Measurements from ENCODE around the gene KCNJ18.
"Not testable (repeated sequence)": the region's sequence is repeated elsewhere in the genome, so short reads cannot be mapped to it uniquely, and the experiment has no call there.

The KCNJ18 gene

GRCh38 chr17:21705021-21705601, 12.8 kb downstream of the KCNJ18 start:
- DNase-seq, result no peak

- not testable (repeated sequence) for DNase-seq
These were observed 13.4 kb downstream of the KCNJ18 start for GRCh38 chr17:21705746-21706145.

GRCh38 chr17:21706546-21706945, 14.2 kb downstream of the KCNJ18 start:
- DNase-seq, result not testable (repeated sequence)

GRCh38 chr17:21707131-21707530, 14.8 kb downstream of the KCNJ18 start:
- not testable (repeated sequence) for DNase-seq

- DNase-seq, result not testable (repeated sequence)
These were observed 15.6 kb downstream of the KCNJ18 start for GRCh38 chr17:21707711-21708611.

- DNase-seq, result not testable (repeated sequence)
These were observed 16.6 kb downstream of the KCNJ18 start for GRCh38 chr17:21708612-21709535.

- DNase-seq, result not testable (repeated sequence)
These were observed 17.7 kb downstream of the KCNJ18 start for GRCh38 chr17:21709994-21710393.

- not testable (repeated sequence) for DNase-seq
These were observed 18.2 kb downstream of the KCNJ18 start for GRCh38 chr17:21710486-21710885.

- DNase-seq, result no peak
These were observed 18.9 kb downstream of the KCNJ18 start for GRCh38 chr17:21711182-21711581.

GRCh38 chr17:21713020-21713419, 20.7 kb downstream of the KCNJ18 start:
- DNase-seq, result not testable (repeated sequence)

- DNase-seq, result not testable (repeated sequence)
These were observed 21.3 kb downstream of the KCNJ18 start for GRCh38 chr17:21713631-21714030.

- DNase-seq, result not testable (repeated sequence)
These were observed 22.4 kb downstream of the KCNJ18 start for GRCh38 chr17:21714676-21715075.

GRCh38 chr17:21715877-21716276, 23.6 kb downstream of the KCNJ18 start:
- DNase-seq, result not testable (repeated sequence)

GRCh38 chr17:21718971-21719370, 26.6 kb downstream of the KCNJ18 start:
- not testable (repeated sequence) for DNase-seq

- not testable (repeated sequence) for DNase-seq
These were observed 27.3 kb downstream of the KCNJ18 start for GRCh38 chr17:21719511-21720226.

- not testable (repeated sequence) for DNase-seq
These were observed 28.2 kb downstream of the KCNJ18 start for GRCh38 chr17:21720566-21720965.

- DNase-seq, result not testable (repeated sequence)
These were observed 29.9 kb downstream of the KCNJ18 start for GRCh38 chr17:21722268-21722667.

GRCh38 chr17:21724216-21725006, 32.1 kb downstream of the KCNJ18 start:
- DNase-seq, result not testable (repeated sequence)

- DNase-seq, result not testable (repeated sequence)
These were observed 38.8 kb downstream of the KCNJ18 start for GRCh38 chr17:21731076-21731475.

GRCh38 chr17:21733931-21734330, 41.6 kb downstream of the KCNJ18 start:
- not testable (repeated sequence) for DNase-seq

- DNase-seq, result not testable (repeated sequence)
These were observed 43.5 kb downstream of the KCNJ18 start for GRCh38 chr17:21735814-21736213.

Measured in suppressor macrophage (primary cell).